Loucy (cell line): ENCODE results near the gene ZBTB16.

Experiments
- H2AFZ ChIP-seq: fragments of 200-600 bp; sonication (generic); 2 replicates; pipeline ENCODE4 v1.6.0; 2016; ENCODE audit warnings: antibody characterized with exemption, mild to moderate bottlenecking, low read length, moderate library complexity
- H3F3A ChIP-seq: fragments of 200-600 bp; 2 replicates; pipeline ENCODE4 v1.6.0; 2016; ENCODE audit warnings: antibody characterized with exemption, low read depth, mild to moderate bottlenecking
- H3K27me3 ChIP-seq: fragments of 200-600 bp; sonication (generic); 2 replicates; pipeline ENCODE4 v1.6.1; 2014; ENCODE audit warnings: low read length, mild to moderate bottlenecking; ENCODE audit not compliant: insufficient read depth, poor library complexity, severe bottlenecking
- H3K36me3 ChIP-seq: fragments of 200-600 bp; sonication (generic); 2 replicates; pipeline ENCODE4 v1.6.1; 2016; ENCODE audit warnings: low read length; ENCODE audit not compliant: insufficient read depth
- H3K4me1 ChIP-seq: fragments of 200-600 bp; sonication (generic); 2 replicates; pipeline ENCODE4 v1.5.1; 2014; ENCODE audit warnings: low read length, mild to moderate bottlenecking; ENCODE audit not compliant: insufficient read depth, poor library complexity, severe bottlenecking
- H3K4me2 ChIP-seq: fragments of 200-600 bp; sonication (generic); 2 replicates; pipeline ENCODE4 v1.6.0; 2014; ENCODE audit warnings: antibody characterized with exemption, low read length, low read depth, mild to moderate bottlenecking; ENCODE audit not compliant: poor library complexity, severe bottlenecking
- H3K4me3 ChIP-seq: fragments of 200-600 bp; sonication (generic); 2 replicates; pipeline ENCODE4 v1.5.1; 2014; ENCODE audit warnings: low read length, mild to moderate bottlenecking, mixed read lengths; ENCODE audit not compliant: poor library complexity, severe bottlenecking
- H3K79me2 ChIP-seq: fragments of 200-600 bp; sonication (generic); 2 replicates; pipeline ENCODE4 v1.6.1; 2014; ENCODE audit warnings: low read length; ENCODE audit not compliant: insufficient read depth
- H3K9ac ChIP-seq: fragments of 200-600 bp; sonication (generic); 2 replicates; pipeline ENCODE4 v1.6.0; 2014; ENCODE audit warnings: mild to moderate bottlenecking, low read depth, low read length, moderate library complexity; ENCODE audit not compliant: poor library complexity, severe bottlenecking
- H3K9me2 ChIP-seq: fragments of 200-600 bp; sonication (generic); replicated peaks from 2 replicates; pipeline ENCODE4 v1.6.1; 2016; ENCODE audit warnings: low read depth, low read length, mixed read lengths
- H3K9me3 ChIP-seq: fragments of 200-600 bp; sonication (generic); 2 replicates; pipeline ENCODE4 v1.6.1; 2014; ENCODE audit warnings: mild to moderate bottlenecking, antibody characterized with exemption, low read length, low read depth; ENCODE audit not compliant: insufficient read depth
- H4K20me1 ChIP-seq: fragments of 200-600 bp; sonication (generic); 2 replicates; pipeline ENCODE4 v1.6.0; 2014; ENCODE audit warnings: antibody characterized with exemption, low read length, mild to moderate bottlenecking; ENCODE audit not compliant: insufficient read depth, poor library complexity, severe bottlenecking
- EZH2phosphoT487 ChIP-seq: fragments of 200-600 bp; IDR thresholded peaks from 2 replicates; pipeline ENCODE4 v1.6.1; 2018; ENCODE audit warnings: antibody characterized with exemption, mild to moderate bottlenecking, moderate library complexity, borderline replicate concordance
- TF ChIP-seq, protein P1 (sequence below): fragments of 200-600 bp; sonication (generic); conservative IDR thresholded peaks from 2 replicates; pipeline ENCODE4 v1.5.1; 2014; ENCODE audit warnings: mild to moderate bottlenecking, antibody characterized with exemption, low read length

ZBTB16 gene

DNA sequence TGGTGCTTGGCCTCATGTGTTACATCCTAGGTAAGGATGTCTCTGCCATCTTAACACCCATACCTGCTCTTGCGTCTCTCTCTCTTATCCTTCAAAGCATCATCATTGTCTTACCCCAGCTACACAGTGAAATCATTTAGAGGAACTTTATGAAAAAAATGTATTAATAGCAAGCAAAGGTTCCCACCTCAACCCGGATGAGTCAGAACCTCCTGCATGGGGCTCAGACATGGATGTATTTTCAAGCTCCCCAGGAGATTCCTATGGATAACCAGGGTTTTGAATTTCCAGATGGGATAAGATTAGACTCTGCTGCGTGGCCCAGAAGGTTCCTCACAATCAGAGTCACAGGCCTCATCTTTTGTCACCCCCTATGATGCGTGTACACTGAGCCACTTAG lies 147.6 kb downstream of the ZBTB16 start:
- H3K9me3 ChIP-seq, result no peaks in the 10 kb centered on the region
- H3K4me3 ChIP-seq, result no peak overlapping the region
- TF ChIP-seq, protein P1, sequence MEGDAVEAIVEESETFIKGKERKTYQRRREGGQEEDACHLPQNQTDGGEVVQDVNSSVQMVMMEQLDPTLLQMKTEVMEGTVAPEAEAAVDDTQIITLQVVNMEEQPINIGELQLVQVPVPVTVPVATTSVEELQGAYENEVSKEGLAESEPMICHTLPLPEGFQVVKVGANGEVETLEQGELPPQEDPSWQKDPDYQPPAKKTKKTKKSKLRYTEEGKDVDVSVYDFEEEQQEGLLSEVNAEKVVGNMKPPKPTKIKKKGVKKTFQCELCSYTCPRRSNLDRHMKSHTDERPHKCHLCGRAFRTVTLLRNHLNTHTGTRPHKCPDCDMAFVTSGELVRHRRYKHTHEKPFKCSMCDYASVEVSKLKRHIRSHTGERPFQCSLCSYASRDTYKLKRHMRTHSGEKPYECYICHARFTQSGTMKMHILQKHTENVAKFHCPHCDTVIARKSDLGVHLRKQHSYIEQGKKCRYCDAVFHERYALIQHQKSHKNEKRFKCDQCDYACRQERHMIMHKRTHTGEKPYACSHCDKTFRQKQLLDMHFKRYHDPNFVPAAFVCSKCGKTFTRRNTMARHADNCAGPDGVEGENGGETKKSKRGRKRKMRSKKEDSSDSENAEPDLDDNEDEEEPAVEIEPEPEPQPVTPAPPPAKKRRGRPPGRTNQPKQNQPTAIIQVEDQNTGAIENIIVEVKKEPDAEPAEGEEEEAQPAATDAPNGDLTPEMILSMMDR, result no peak
- TF ChIP-seq EZH2phosphoT487, result no peak
- peaks cover 42% of the 10 kb centered on the region for H3K4me1 ChIP-seq
- H3K9ac ChIP-seq, result no peak overlapping the region
- no peaks in the 10 kb centered on the region for H3K79me2 ChIP-seq
- no peak overlapping the region for H3K4me2 ChIP-seq
- no peaks in the 10 kb centered on the region for H3K36me3 ChIP-seq
- H3F3A ChIP-seq, result no peaks in the 10 kb centered on the region
- H2AFZ ChIP-seq, result no peak overlapping the region
- no peaks in the 10 kb centered on the region for H3K27me3 ChIP-seq
- H4K20me1 ChIP-seq, result no peaks in the 10 kb centered on the region
- no peaks in the 10 kb centered on the region for H3K9me2 ChIP-seq

DNA sequence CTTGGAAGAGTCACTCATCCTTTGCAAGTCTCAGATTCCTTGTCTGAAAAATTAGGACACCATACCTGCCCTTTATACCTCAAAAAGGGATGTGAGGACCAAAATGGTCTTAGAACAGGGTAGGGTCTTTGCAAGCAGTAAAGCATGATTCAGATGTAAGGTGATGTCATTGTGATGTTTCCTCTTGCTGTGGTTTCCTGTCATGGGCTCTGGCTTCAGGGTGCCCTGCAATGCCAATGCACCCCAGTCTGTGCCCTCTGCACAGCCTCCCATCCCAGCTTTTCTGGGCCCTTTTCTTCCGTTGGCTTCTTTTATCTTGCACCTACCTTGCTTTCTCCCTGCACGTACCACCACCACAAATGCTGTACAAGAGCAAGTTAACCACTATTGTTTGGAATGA lies 148.9 kb downstream of the ZBTB16 start:
- Histone ChIP-seq H3K36me3 (no peaks in the 10 kb centered on the region), H3K4me3 (peak overlapping the region; percentile 32), H4K20me1 (no peaks in the 10 kb centered on the region), H2AFZ (no peak overlapping the region), H3K27me3 (no peaks in the 10 kb centered on the region), H3K9me2 (no peaks in the 10 kb centered on the region), H3F3A (no peaks in the 10 kb centered on the region), H3K9me3 (no peaks in the 10 kb centered on the region), H3K4me2 (peak overlapping the region; percentile 56), H3K4me1 (peaks cover 44% of the 10 kb centered on the region), H3K9ac (peak overlapping the region; percentile 46), H3K79me2 (no peaks in the 10 kb centered on the region)
- TF ChIP-seq, protein P1, result no peak
- TF ChIP-seq EZH2phosphoT487, result no peak

DNA sequence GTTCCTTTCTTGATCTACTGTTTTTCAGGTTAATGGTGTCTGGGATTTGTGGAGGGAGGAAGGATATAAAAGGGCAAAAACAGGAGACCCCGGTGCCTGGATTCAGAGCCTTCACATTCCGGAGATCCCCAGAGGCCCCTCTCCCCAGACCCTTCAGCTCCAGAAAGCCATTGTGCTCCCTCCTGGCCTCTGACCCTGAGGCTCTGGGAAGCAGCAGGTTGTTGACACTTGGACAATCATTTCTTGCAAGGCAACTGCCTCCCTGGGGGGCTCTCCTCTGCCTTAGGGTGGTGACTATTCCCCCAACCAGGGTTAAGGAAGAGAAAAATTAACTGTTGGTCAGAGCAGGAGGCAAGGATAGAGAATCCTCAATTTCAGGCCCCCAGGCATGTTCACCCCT lies 149.8 kb downstream of the ZBTB16 start:
- no peaks in the 10 kb centered on the region for H3F3A ChIP-seq
- peaks cover 53% of the 10 kb centered on the region for H3K4me1 ChIP-seq
- no peaks in the 10 kb centered on the region for H3K27me3 ChIP-seq
- H3K9ac ChIP-seq, result peak overlapping the region; percentile 46
- TF ChIP-seq EZH2phosphoT487, result no peak
- TF ChIP-seq, protein P1, result no peak
- no peaks in the 10 kb centered on the region for H3K9me3 ChIP-seq
- no peaks in the 10 kb centered on the region for H3K79me2 ChIP-seq
- H3K4me2 ChIP-seq, result no peak overlapping the region
- H2AFZ ChIP-seq, result no peak overlapping the region
- H3K4me3 ChIP-seq, result no peak overlapping the region
- no peaks in the 10 kb centered on the region for H3K36me3 ChIP-seq
- no peaks in the 10 kb centered on the region for H4K20me1 ChIP-seq
- H3K9me2 ChIP-seq, result no peaks in the 10 kb centered on the region
